ENCODE results near the gene PCSK6.
"Not testable (repeated sequence)": the region's sequence is repeated elsewhere in the genome, so short reads cannot be mapped to it uniquely, and the experiment has no call there.

Gene PCSK6

DNA sequence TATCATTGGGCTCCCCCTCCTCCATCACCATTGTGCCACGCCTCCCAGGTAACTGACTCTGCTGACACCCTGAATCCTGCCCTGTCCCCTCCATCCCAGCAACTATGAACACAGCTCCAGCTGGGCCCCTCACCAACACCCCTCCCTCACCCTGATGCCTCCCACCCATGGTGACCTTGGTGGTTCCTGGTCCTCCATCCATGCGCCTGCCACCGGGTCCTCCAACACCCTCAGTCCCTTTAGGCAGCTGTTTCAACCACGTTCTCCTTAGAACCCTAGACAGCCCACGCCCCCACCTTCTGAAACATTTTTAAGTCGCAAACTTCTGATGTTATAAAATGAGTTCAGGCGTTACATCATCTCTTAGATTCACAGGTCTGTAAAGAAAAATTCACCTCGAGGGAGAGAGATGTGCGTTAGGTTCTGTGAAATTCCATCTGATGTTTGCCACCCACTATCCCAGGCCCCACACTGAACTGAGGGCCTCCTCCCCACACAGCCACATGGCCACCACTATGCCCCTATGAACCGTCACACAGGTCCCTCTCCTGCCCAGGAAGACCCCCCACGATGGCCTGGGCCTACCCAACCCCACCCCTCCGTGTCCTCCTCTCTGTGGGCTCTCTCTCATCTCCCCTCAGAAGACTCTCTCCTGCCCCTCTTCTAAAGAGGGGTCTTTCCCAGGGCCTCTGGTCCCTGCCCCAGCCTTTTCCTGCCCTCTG, 29.8 kb downstream of the PCSK6 start:
- no peak for DNase-seq (ENCODE audit: low spot score)

- no peak for DNase-seq (ENCODE audit: low spot score)
Measured at GRCh38 chr15:101458908-101459578, 30.5 kb downstream of the PCSK6 start.

DNA sequence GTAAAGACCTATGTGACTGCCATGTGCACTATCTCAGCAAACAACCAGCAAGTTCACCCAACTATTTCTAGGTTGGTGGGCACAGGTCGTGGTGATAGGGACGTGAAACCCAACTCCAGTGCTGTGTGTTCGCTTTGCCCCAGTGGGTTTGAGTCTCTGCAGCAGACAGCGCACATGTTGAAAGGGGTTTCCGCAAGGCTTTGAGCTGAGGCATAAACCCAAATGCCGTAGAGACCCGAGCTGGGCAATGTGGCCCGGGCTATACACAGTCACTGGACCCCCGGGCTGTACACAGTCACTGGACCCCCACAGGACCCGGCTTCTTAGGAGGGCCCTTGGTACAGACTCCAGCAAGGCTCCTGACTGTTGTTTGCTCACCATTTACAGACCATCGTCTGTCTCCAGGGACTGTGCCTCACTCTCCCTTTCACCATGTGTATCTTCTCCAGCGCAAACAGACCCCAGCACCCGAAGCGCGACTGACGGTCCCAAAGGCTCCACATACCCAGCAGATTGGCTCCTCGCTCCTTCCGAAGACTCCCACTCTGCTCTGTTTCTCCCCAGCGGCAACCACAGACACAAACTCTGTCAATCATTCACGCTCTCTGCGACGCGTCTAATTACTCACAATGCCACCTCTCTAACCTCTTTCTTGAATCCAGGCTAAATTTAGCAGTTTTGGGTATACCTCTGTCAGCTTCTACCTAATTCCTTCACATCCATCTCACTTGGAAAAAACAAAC, 31.2 kb downstream of the PCSK6 start:
- no peak for DNase-seq (ENCODE audit: low spot score)

- no peak for DNase-seq (ENCODE audit: low spot score)
Measured at GRCh38 chr15:101457696-101458095, 31.8 kb downstream of the PCSK6 start.

DNA sequence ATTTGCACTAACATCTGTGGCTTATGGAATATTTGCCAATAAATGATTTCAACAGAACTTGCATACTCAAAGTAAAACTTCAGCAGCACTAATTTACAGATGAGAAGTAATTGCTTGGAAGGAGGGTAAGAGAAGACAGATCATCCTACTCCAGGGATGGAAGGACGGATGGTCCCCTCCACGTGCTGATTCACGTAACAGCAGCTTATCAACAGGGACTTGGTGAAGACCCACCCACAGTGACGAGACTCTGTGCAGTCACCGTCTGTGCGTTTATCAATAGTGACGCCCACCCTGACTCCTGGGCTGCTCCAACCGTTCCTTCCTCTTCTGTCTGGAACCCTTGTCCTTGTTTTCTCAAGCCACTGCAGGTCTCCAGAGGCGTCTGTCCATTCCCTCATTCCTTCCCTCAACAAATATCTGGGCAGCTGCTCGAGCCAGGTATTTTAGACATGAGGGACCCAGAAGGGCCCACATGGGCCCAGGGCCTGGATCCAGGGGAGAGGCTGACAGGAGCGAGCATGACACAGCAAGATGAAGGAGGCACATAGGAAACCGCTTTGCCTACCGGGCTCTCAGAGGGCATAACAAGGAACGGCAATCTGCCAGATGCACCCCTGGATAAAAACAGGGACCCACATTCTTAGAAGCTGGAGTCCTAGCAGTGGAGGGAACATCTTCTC, 33.3 kb downstream of the PCSK6 start:
- DNase-seq (ENCODE audit: low spot score) = peak; percentile 91

DNA sequence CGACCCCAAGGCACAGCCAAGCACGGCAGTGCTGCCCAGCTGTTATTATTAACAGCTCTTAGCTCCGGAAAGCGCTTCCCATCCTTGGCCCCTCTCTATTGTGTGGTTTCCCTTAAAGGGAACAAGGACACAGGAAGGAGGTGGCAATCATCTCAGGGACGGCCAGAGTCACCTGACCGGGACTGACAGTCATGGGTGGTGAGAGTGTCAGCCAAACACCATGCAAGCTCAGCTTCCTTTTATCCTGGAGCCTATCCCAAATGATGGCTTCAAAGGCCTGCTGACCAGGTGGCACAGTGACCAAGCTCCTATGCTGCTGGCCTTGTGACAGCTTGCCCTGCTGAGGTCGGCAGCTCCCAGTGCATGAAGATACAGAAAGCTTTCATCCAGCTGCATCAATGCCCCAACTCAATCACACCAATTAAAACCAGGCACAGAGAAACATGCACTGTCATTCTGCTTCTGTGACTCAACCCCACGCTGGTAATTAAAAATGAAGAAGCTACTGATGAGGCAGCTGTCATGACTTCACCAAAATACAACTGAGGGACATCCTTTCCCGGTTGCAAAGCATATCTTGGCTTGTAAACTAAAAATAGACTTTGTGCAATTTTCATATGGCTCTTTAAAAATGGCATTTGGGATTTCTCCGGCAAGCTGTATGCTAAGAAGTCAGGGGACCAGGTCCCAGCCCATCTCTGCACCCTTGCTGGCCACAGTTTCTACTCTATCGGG, 34.0 kb downstream of the PCSK6 start:
- peak; percentile 92 for DNase-seq (ENCODE audit: low spot score)

- DNase-seq (ENCODE audit: low spot score) = not testable (repeated sequence)
Measured at GRCh38 chr15:101454781-101455180, 34.7 kb downstream of the PCSK6 start.

- no peak for DNase-seq (ENCODE audit: low spot score)
Measured at GRCh38 chr15:101454365-101454764, 35.1 kb downstream of the PCSK6 start.

- no peak for DNase-seq (ENCODE audit: low spot score)
Measured at GRCh38 chr15:101453123-101454120, 36.1 kb downstream of the PCSK6 start.

DNA sequence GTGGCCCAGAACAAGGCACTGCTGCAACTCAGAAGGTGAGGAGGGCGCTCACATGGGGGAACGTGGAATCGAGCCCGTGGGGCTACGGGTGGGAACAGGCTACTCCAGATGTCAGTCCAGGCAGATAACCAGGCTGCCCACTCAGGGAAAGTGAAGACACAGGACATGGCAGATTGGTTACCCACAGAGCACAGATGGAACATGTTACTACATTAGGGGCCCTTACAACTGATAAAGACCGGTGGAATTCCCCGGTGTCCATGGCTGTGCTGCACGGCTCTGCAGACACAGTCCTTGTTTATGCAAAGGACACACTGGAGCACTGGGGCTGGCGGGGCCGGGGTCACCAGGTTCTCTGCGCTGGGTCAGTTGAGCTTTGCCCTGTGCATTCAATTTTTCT, 36.9 kb downstream of the PCSK6 start:
- peak; percentile 57 for DNase-seq (ENCODE audit: low spot score)

- DNase-seq (ENCODE audit: low spot score) = no peak
Measured at GRCh38 chr15:101451846-101452245, 37.7 kb downstream of the PCSK6 start.

DNA sequence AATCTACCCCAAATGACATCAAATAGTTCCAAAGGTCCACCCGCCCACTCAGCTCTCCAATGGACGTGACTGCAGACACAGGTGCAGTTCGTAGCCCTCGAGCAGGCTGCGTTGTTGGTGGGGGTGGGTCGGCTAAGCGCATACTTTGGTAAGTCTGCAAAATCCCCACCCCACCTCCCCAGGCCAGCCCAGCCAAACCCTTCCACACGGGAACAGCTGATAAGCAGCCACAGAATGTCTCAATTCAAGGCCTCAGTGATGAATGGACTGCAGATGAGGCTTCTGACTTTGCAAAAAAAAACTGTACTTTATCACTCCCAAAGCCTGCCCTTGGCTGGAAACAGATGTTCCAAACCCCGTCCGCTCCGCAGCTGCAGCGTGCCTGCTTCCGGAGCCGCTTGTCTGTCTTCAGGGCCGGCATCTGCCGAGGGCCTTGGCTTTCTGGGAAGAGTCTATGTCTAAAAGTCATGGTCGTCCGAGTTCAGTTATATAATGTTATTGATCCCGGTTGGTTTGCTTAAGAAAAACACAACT, 38.2 kb downstream of the PCSK6 start:
- peak; percentile 92 for DNase-seq (ENCODE audit: low spot score)

- peak; percentile 51 for DNase-seq (ENCODE audit: low spot score)
Measured at GRCh38 chr15:101450403-101451265, 38.9 kb downstream of the PCSK6 start.

DNA sequence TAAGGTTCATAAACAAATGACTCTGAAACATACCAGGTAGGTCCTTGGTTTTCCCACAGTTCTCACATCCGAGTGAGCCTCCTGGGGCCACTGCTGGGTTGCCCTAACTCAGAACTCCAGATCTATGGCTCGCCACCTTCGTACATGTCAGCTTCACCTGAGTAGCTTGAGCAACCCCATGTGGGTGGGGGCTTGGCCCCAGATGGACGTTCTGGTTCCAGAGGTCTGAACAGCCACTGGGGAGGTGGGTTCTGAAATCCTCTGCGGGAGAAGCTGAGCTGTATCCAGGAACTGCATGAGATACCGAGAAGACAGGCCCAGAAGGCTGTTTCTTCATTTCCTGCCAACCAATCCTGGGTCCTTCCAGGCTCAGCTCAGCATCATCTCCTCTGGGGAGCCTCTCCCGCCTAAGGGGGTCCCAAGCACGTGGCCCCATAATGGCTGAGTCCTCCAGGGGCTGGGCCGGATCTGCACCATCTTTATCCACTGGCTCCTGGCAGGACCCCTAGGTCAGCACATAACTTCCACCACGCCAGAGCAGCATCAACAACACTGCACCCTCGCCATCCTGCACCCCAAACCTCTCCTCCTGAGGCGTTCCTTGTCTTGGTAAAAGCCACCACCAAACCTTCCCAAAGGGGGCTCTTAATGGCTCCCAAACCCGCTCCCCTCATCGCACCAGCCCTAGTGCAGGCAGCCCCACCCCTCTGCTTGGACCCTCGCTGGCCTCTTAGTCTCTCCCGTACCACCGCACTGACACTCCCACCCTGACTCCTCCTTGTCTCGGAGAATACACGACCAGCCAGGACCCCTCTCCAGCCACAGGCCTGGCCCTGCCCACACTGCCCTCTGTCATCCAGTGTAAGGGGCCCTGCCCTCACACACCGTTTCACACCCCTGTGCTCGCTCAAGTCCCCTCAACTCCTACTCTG, 39.8 kb downstream of the PCSK6 start:
- no peak for DNase-seq (ENCODE audit: low spot score)

DNA sequence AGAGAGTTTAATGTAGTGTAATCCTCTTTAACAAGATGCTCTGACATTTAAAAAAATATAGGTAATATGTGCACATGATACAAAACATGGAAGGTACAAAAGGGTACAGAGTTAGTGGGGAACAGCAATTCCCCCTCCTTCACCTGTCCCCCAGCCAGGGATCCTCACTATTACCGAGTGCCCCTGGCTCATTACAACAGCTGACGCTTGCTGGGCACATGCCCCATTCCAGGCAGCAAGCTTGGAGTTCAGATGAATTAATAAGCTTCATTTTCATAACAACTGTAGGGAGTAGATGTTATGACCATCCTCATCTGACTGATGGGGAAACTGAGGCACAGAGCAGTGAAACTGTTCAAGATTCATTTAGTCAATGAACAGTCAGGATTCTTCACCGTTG, 41.2 kb downstream of the PCSK6 start:
- DNase-seq (ENCODE audit: low spot score) = no peak

GRCh38 chr15:101447561-101448071, 41.9 kb downstream of the PCSK6 start:
- DNase-seq (ENCODE audit: low spot score) = no peak

- no peak for DNase-seq (ENCODE audit: low spot score)
Measured at GRCh38 chr15:101447168-101447533, 42.4 kb downstream of the PCSK6 start.

All from hematopoietic multipotent progenitor cell treated with erythropoietin and hydrocortisone succinate and interleukin-3 and kit ligand, for 17 days (in vitro differentiated cells).